ENCODE data around the gene SSH3.

DNA sequence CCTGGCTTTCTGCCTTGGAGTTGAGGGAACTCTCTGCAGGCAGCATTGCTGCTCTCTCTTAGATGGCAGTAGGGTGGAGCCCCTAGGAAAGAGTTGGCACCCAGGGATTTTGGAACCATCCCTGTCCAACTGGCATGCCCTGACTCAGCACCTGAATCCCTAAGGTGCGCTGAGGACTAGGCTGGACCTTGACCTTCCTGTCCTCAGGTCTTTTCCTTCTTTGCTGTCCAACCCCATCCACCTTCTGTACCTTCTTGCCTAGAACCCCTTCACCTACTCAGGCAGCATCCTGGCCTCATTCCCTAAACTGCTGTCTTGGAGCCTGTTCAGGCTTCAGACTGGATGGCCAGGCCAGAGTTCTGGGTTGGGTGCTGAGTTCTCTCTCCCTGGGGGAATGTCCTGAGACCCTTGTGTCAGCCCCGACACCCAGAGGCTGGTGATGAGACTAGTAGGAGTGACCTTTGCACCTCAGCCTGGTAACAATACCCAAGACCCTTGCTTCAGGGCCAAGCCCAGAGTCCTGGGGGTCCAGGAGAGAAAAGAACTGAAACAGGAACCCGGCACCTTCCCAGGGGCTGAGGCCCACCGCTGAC is 52.6 kb downstream of the SSH3 start:
- TF ChIP-seq GATA1 (IDR thresholded peaks at IDR 0.05; ENCODE audit: low read depth, low read length) (no peak), POLR2A (IDR thresholded peaks at IDR 0.05; ENCODE audit: low read length) (no peak)
